Peyer's patch (tissue), 4 donors: ENCODE data around the gene TMA7. TPM values are rescaled to one million over a fixed set of nuclear protein-coding genes. Genes with fewer than 3 reads are reported as not detected.

Source experiments
- DNase-seq, 3 donors: peaks; one replicate each; pipeline ENCODE4 v3.0.0-alpha.2; 2017 to 2019
- H3K27ac ChIP-seq, 4 donors: fragments of 200-600 bp; sonication (generic); one replicate each; pipeline ENCODE4 v1.5.1; 2016 to 2019
- H3K27me3 ChIP-seq, 2 donors: fragments of 200-600 bp; sonication (generic); one replicate each; pipeline ENCODE4 v1.5.1; 2019
- H3K36me3 ChIP-seq, 3 donors: fragments of 200-600 bp; sonication (generic); one replicate each; pipeline ENCODE4 v1.5.1; 2016 to 2019
- H3K4me1 ChIP-seq, 4 donors: fragments of 200-600 bp; sonication (generic); one replicate each; pipeline ENCODE4 v1.5.1; 2016 to 2019
- H3K4me3 ChIP-seq, 4 donors: fragments of 200-600 bp; sonication (generic); 1 replicate in 3 of 4; 2 replicates in 1 of 4; pipeline ENCODE4 v1.5.1; 2016 to 2019; ENCODE audit warnings: mild to moderate bottlenecking in 1 of 4
- H3K9me3 ChIP-seq, 4 donors: fragments of 200-600 bp; sonication (generic); one replicate each; pipeline ENCODE4 v1.5.1; 2016 to 2019; ENCODE audit warnings: mild to moderate bottlenecking in 1 of 4
- POLR2A ChIP-seq, 2 donors: fragments of 450-650 bp; IDR thresholded peaks; one replicate each; pipeline ENCODE4 v1.5.1; 2017; ENCODE audit warnings: antibody characterized with exemption in 2 of 2, mild to moderate bottlenecking in 2 of 2, moderate library complexity in 2 of 2
- total RNA-seq, 4 donors: library from RNA; depleted of rRNA; stranded (reverse); fragments of >200 nt; gene quantifications; one replicate each; pipeline ENCODE4 v1.1.0, GENCODE V29; 2016
- TF ChIP-seq, protein P1 (sequence below), 6 experiments: fragments of 450-650 bp in 4 of 6; fragments of 200-600 bp in 2 of 6; sonication (generic) in 1 of 6; IDR thresholded peaks; one replicate each; pipeline ENCODE4 v1.5.1; 2017 to 2019; ENCODE audit warnings: antibody characterized with exemption in 6 of 6, mild to moderate bottlenecking in 3 of 6, moderate library complexity in 1 of 6

Gene TMA7
- total RNA-seq, 4 donors from 2014 or later: 142 to 246 (median 153) TPM

GRCh38 chr3:48418140-48418539 lies 21.9 kb upstream of the TMA7 start:
- Histone ChIP-seq H3K4me1 (no peaks in the 10 kb centered on the region), H3K36me3 (peaks cover 0 to 85% (median 0%) of the 10 kb centered on the region in 3 donors)

GRCh38 chr3:48418651-48419050 lies 21.4 kb upstream of the TMA7 start:
- Histone ChIP-seq H3K4me3 (no peak overlapping the region), H3K4me1 (no peaks in the 10 kb centered on the region), H3K36me3 (peaks cover 0 to 85% (median 0%) of the 10 kb centered on the region in 3 donors), H3K27ac (no peak overlapping the region), H3K9me3 (no peaks in the 10 kb centered on the region), H3K27me3 (no peaks in the 10 kb centered on the region)
- no peak for TF ChIP-seq POLR2A (IDR thresholded peaks at IDR 0.05)
- TF ChIP-seq, protein P1, sequence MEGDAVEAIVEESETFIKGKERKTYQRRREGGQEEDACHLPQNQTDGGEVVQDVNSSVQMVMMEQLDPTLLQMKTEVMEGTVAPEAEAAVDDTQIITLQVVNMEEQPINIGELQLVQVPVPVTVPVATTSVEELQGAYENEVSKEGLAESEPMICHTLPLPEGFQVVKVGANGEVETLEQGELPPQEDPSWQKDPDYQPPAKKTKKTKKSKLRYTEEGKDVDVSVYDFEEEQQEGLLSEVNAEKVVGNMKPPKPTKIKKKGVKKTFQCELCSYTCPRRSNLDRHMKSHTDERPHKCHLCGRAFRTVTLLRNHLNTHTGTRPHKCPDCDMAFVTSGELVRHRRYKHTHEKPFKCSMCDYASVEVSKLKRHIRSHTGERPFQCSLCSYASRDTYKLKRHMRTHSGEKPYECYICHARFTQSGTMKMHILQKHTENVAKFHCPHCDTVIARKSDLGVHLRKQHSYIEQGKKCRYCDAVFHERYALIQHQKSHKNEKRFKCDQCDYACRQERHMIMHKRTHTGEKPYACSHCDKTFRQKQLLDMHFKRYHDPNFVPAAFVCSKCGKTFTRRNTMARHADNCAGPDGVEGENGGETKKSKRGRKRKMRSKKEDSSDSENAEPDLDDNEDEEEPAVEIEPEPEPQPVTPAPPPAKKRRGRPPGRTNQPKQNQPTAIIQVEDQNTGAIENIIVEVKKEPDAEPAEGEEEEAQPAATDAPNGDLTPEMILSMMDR (IDR thresholded peaks at IDR 0.05): no peak
- no peak for DNase-seq

More at GRCh38 chr3:48418140-48418539, 21.9 kb upstream of the TMA7 start:
- TF ChIP-seq, protein P1 (IDR thresholded peaks at IDR 0.05): no peak
- no peak for TF ChIP-seq POLR2A (IDR thresholded peaks at IDR 0.05)
- no peak overlapping the region for H3K4me3 ChIP-seq
- no peak overlapping the region for H3K27ac ChIP-seq
- no peak for DNase-seq
- H3K9me3 ChIP-seq: no peaks in the 10 kb centered on the region
- H3K27me3 ChIP-seq: no peaks in the 10 kb centered on the region

- peaks cover 0 to 85% (median 0%) of the 10 kb centered on the region in 3 donors for H3K36me3 ChIP-seq
- no peak for DNase-seq
- H3K9me3 ChIP-seq: no peaks in the 10 kb centered on the region
These were observed 20.9 kb upstream of the TMA7 start for GRCh38 chr3:48419149-48419548.

DNA sequence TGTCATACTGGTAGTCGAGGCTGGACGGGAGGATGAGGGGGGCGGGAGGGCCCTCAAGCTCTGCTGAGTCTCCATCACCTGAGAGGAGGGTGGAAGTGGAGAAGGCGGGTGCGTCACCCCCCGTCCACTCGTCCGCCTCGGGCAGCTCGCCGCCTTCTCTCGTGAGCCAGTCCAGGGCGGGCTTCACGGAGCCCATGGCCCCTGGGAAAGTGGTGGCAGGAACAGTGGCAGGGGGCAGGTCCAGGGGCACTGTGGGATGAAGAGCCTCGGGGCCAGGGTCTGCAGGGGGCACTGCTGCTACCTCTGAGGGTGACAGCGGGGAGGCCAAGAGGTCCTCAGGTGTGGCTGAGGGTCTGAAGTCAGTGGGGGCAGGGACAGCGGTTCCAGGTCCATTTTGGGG lies 20.5 kb upstream of the TMA7 start:
- peaks cover 0 to 83% (median 0%) of the 10 kb centered on the region in 3 donors for H3K36me3 ChIP-seq
- H3K27me3 ChIP-seq: no peaks in the 10 kb centered on the region
- TF ChIP-seq, protein P1 (IDR thresholded peaks at IDR 0.05): no peak
- TF ChIP-seq POLR2A (IDR thresholded peaks at IDR 0.05): no peak
- H3K4me1 ChIP-seq: no peaks in the 10 kb centered on the region
- H3K27ac ChIP-seq: no peak overlapping the region
- H3K9me3 ChIP-seq: no peaks in the 10 kb centered on the region
- H3K4me3 ChIP-seq: no peak overlapping the region
- no peak for DNase-seq

More at GRCh38 chr3:48419149-48419548, 20.9 kb upstream of the TMA7 start:
- H3K4me3 ChIP-seq: no peak overlapping the region
- TF ChIP-seq POLR2A (IDR thresholded peaks at IDR 0.05): no peak
- no peak overlapping the region for H3K27ac ChIP-seq
- no peaks in the 10 kb centered on the region for H3K4me1 ChIP-seq
- no peaks in the 10 kb centered on the region for H3K27me3 ChIP-seq

DNA sequence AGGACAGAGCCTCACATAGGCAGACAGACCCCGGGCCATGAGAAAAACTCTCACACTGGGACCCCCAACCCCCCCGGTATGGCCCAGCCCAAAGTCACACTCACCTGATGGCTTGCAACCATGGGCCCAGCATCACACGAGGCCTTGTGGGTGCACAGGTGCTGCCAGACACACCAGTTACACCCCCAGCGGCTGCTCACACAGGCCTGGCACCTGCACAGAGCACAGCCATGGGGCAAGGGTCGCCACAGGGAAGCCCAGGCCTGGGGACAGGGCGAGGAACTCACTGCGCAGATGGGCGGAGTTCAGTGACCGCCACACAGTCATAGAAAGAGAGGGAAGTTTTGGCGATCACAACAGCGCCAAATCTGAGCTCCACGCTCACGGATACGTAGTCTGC lies 19.5 kb upstream of the TMA7 start:
- Histone ChIP-seq H3K4me3 (no peak overlapping the region), H3K27me3 (no peaks in the 10 kb centered on the region), H3K27ac (no peak overlapping the region), H3K9me3 (no peaks in the 10 kb centered on the region), H3K4me1 (peaks cover 0 to 4% (median 0%) of the 10 kb centered on the region in 4 donors), H3K36me3 (peaks cover 0 to 74% (median 0%) of the 10 kb centered on the region in 3 donors)
- no peak for DNase-seq
- TF ChIP-seq POLR2A (IDR thresholded peaks at IDR 0.05): no peak
- TF ChIP-seq, protein P1 (IDR thresholded peaks at IDR 0.05): no peak

- TF ChIP-seq, protein P1 (IDR thresholded peaks at IDR 0.05): no peak
- TF ChIP-seq POLR2A (IDR thresholded peaks at IDR 0.05): no peak
- H3K36me3 ChIP-seq: peaks cover 0 to 57% (median 0%) of the 10 kb centered on the region in 3 donors
- no peak overlapping the region for H3K27ac ChIP-seq
- H3K4me1 ChIP-seq: peaks cover 0 to 20% (median 0%) of the 10 kb centered on the region in 4 donors
- DNase-seq: no peak
- no peaks in the 10 kb centered on the region for H3K27me3 ChIP-seq
- H3K4me3 ChIP-seq: no peak overlapping the region
- H3K9me3 ChIP-seq: no peaks in the 10 kb centered on the region
These were observed 17.8 kb upstream of the TMA7 start for GRCh38 chr3:48422272-48422671.
